ENCODE measurements around the gene CLCN6. TPM values are rescaled to one million over a fixed set of nuclear protein-coding genes. Genes with fewer than 3 reads are reported as not detected.

Gene CLCN6
- total and polyA plus RNA-seq, 2 of the 13 experiments (the other 11 are each of a cell fraction or from before 2014, with no cell fraction given) = 14.9 to 19.3 TPM

DNA sequence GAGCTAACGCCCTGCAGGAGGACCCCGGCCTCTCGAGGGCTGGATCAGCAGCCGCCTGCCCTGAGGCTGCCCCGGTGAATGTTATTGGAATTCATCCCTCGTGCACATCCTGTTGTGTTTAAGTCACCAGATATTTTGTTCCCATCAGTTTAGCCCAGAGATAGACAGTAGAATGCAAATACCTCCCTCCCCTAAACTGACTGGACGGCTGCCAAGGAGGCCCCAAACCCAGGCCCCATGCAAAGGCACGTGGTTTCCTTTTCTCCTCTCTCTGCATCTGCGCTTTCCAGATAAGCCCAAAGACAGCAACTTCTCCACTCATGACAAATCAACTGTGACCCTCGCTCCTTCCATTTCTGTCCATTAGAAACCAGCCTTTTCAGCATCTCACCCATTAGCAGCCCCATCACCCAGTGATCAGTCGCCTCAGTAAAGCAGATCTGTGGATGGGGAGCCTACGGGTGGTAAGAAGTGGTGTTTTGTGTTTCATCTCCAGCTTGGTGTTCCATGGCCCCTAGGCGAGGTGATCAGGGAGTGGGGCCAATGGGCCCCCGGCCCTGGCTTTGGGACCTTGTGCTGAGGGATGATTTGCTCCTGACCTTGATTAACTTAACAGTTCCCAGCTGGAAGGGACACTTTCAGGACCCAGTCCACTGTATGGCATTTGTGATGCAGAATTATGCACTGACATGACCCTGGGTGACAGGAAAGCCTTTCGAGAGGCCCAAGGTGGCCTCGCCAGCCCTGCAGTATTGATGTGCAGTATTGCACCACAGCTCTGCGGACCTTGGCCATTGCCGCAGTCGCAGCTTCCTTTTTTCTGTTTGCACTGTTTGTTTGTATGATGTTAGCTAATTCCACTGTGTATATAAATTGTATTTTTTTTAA, 36.4 kb downstream of the CLCN6 start (continued):
- TF ChIP-seq ZSCAN30 (CRISPR knock-in tag; IDR thresholded peaks at IDR 0.05) (no peak), ZNF557 (CRISPR knock-in tag; IDR thresholded peaks at IDR 0.05) (0 out of 2 replicates have a peak, but pooled peaks have one; percentile 59), PAX8 (CRISPR knock-in tag; IDR thresholded peaks at IDR 0.05; ENCODE audit: borderline replicate concordance) (no peak), ZNF761 (CRISPR knock-in tag; conservative IDR thresholded peaks at IDR 0.05) (no peak), PHF21A (CRISPR knock-in tag; IDR thresholded peaks at IDR 0.05) (peak; percentile 94), FOSL1 (CRISPR knock-in tag; IDR thresholded peaks at IDR 0.05; ENCODE audit: borderline replicate concordance) (no peak), ZNF552 (CRISPR knock-in tag; IDR thresholded peaks at IDR 0.05; ENCODE audit: borderline replicate concordance) (no peak), HMG20B (CRISPR knock-in tag; conservative IDR thresholded peaks at IDR 0.05) (no peak; the same call in 1 of the 2 replicates), ZNF343 (CRISPR knock-in tag; IDR thresholded peaks at IDR 0.05) (peak; percentile 55; the same call in 1 of the 2 replicates), ZSCAN21 (CRISPR knock-in tag; IDR thresholded peaks at IDR 0.05; ENCODE audit: borderline replicate concordance) (0 out of 2 replicates have a peak, but pooled peaks have one; percentile 36), SP4 (CRISPR knock-in tag; IDR thresholded peaks at IDR 0.05) (no peak; the same call in 1 of the 2 replicates), HCFC1 (IDR thresholded peaks at IDR 0.05; ENCODE audit: low read depth, low read length) (no peak), SP1 (IDR thresholded peaks at IDR 0.05) (no peak), SP1 (CRISPR knock-in tag; IDR thresholded peaks at IDR 0.05) (no peak), TP53 (CRISPR knock-in tag; conservative IDR thresholded peaks at IDR 0.05) (0 out of 2 replicates have a peak, but pooled peaks have one; percentile 35), KLF16 (CRISPR knock-in tag; IDR thresholded peaks at IDR 0.05) (peak in 1 of 2 experiments; percentile 40; a peak in 1 of 4 replicates)
- TF ChIP-seq, protein P1, sequence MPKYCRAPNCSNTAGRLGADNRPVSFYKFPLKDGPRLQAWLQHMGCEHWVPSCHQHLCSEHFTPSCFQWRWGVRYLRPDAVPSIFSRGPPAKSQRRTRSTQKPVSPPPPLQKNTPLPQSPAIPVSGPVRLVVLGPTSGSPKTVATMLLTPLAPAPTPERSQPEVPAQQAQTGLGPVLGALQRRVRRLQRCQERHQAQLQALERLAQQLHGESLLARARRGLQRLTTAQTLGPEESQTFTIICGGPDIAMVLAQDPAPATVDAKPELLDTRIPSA (CRISPR knock-in tag; IDR thresholded peaks at IDR 0.05; ENCODE audit: borderline replicate concordance) = no peak
- TF ChIP-seq, protein P2, sequence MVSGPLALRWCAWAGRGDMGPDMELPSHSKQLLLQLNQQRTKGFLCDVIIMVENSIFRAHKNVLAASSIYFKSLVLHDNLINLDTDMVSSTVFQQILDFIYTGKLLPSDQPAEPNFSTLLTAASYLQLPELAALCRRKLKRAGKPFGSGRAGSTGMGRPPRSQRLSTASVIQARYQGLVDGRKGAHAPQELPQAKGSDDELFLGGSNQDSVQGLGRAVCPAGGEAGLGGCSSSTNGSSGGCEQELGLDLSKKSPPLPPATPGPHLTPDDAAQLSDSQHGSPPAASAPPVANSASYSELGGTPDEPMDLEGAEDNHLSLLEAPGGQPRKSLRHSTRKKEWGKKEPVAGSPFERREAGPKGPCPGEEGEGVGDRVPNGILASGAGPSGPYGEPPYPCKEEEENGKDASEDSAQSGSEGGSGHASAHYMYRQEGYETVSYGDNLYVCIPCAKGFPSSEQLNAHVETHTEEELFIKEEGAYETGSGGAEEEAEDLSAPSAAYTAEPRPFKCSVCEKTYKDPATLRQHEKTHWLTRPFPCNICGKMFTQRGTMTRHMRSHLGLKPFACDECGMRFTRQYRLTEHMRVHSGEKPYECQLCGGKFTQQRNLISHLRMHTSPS (CRISPR knock-in tag; IDR thresholded peaks at IDR 0.05; ENCODE audit: low read depth) = 0 out of 2 replicates have a peak, but pooled peaks have one; percentile 74
- TF ChIP-seq, protein P3, sequence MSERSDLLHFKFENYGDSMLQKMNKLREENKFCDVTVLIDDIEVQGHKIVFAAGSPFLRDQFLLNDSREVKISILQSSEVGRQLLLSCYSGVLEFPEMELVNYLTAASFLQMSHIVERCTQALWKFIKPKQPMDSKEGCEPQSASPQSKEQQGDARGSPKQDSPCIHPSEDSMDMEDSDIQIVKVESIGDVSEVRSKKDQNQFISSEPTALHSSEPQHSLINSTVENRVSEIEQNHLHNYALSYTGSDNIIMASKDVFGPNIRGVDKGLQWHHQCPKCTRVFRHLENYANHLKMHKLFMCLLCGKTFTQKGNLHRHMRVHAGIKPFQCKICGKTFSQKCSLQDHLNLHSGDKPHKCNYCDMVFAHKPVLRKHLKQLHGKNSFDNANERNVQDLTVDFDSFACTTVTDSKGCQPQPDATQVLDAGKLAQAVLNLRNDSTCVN (CRISPR knock-in tag; IDR thresholded peaks at IDR 0.05; ENCODE audit: borderline replicate concordance) = no peak
- TF ChIP-seq, protein P4, sequence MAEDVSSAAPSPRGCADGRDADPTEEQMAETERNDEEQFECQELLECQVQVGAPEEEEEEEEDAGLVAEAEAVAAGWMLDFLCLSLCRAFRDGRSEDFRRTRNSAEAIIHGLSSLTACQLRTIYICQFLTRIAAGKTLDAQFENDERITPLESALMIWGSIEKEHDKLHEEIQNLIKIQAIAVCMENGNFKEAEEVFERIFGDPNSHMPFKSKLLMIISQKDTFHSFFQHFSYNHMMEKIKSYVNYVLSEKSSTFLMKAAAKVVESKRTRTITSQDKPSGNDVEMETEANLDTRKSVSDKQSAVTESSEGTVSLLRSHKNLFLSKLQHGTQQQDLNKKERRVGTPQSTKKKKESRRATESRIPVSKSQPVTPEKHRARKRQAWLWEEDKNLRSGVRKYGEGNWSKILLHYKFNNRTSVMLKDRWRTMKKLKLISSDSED (CRISPR knock-in tag; IDR thresholded peaks at IDR 0.05) = no peak
- TF ChIP-seq, protein P5, sequence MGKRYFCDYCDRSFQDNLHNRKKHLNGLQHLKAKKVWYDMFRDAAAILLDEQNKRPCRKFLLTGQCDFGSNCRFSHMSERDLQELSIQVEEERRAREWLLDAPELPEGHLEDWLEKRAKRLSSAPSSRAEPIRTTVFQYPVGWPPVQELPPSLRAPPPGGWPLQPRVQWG (CRISPR knock-in tag; IDR thresholded peaks at IDR 0.05; ENCODE audit: borderline replicate concordance, low read depth) = no peak
- TF ChIP-seq, protein P6, sequence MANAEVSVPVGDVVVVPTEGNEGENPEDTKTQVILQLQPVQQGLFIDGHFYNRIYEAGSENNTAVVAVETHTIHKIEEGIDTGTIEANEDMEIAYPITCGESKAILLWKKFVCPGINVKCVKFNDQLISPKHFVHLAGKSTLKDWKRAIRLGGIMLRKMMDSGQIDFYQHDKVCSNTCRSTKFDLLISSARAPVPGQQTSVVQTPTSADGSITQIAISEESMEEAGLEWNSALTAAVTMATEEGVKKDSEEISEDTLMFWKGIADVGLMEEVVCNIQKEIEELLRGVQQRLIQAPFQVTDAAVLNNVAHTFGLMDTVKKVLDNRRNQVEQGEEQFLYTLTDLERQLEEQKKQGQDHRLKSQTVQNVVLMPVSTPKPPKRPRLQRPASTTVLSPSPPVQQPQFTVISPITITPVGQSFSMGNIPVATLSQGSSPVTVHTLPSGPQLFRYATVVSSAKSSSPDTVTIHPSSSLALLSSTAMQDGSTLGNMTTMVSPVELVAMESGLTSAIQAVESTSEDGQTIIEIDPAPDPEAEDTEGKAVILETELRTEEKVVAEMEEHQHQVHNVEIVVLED (CRISPR knock-in tag; IDR thresholded peaks at IDR 0.05; ENCODE audit: borderline replicate concordance) = peak; percentile 54; the same call in 1 of the 2 replicates

All from HepG2 (cell line).